ENCODE measurements around the gene MXRA8.

- TF ChIP-seq POLR2A (IDR thresholded peaks at IDR 0.05) (no peak), POLR2AphosphoS5 (IDR thresholded peaks at IDR 0.05; ENCODE audit: insufficient read depth in 1 of 2, low read depth in 1 of 2) (no peak)
- TF ChIP-seq, protein P1, sequence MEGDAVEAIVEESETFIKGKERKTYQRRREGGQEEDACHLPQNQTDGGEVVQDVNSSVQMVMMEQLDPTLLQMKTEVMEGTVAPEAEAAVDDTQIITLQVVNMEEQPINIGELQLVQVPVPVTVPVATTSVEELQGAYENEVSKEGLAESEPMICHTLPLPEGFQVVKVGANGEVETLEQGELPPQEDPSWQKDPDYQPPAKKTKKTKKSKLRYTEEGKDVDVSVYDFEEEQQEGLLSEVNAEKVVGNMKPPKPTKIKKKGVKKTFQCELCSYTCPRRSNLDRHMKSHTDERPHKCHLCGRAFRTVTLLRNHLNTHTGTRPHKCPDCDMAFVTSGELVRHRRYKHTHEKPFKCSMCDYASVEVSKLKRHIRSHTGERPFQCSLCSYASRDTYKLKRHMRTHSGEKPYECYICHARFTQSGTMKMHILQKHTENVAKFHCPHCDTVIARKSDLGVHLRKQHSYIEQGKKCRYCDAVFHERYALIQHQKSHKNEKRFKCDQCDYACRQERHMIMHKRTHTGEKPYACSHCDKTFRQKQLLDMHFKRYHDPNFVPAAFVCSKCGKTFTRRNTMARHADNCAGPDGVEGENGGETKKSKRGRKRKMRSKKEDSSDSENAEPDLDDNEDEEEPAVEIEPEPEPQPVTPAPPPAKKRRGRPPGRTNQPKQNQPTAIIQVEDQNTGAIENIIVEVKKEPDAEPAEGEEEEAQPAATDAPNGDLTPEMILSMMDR (IDR thresholded peaks at IDR 0.05), result no peak
These were observed 8.3 kb upstream of the MXRA8 start for GRCh38 chr1:1366699-1367066.

Measured in vagina (tissue), 2 donors.